T-cell (primary cell): ENCODE data around the gene ZNF853. TPM values are rescaled to one million over a fixed set of nuclear protein-coding genes. Genes with fewer than 3 reads are reported as not detected.
A peak's percentile ranks its signal among the peaks of the same experiment; 100 is the strongest.
"Not testable (repeated sequence)": the region's sequence is repeated elsewhere in the genome, so short reads cannot be mapped to it uniquely, and the experiment has no call there.

Experiments used
- ATAC-seq, 4 experiments: fragments of 200-7000 bp in 3 of 4; fragments of 150-1000 bp in 1 of 4; cut with Tn5 transposase; replicated peaks in 1 of 4; 1 replicate in 3 of 4; 2 replicates in 1 of 4; pipeline ENCODE4 v1.10.0; 2021; ENCODE audit warnings: moderate library complexity in 3 of 4, mild to moderate bottlenecking in 2 of 4, moderate number of reproducible peaks in 1 of 4
- CTCF ChIA-PET, 2 donors: fragments of 300-600 bp; sonication (Branson Sonifier 250); formaldehyde crosslinking; loops; one replicate each; lab custom pipeline; 2022; ENCODE audit warnings: antibody characterized with exemption in 2 of 2; lab: Charles Lee
- POLR2A ChIA-PET, 2 donors: fragments of 300-600 bp; sonication (Branson Sonifier 250); formaldehyde crosslinking; loops; one replicate each; lab custom pipeline; 2022; ENCODE audit warnings: antibody characterized with exemption in 2 of 2; lab: Charles Lee
- DNase-seq, 35 experiments: peaks; one replicate each; pipeline versions ENCODE4 v3.0.0 to v3.0.0-alpha.2; 2013 to 2023
- H3K27ac ChIP-seq: one replicate; pipeline ENCODE4 v1.5.1; 2013; ENCODE audit warnings: low read length
- H3K27me3 ChIP-seq, 2 experiments: replicated peaks in 1 of 2; 1 replicate in 1 of 2; 2 replicates in 1 of 2; pipeline versions ENCODE4 v1.6.1 to v1.7.0; 2013; ENCODE audit warnings: low read length in 1 of 2, mixed read lengths in 1 of 2; ENCODE audit not compliant: control insufficient read depth in 2 of 2, insufficient read depth in 2 of 2; ENCODE audit errors: extremely low read depth in 1 of 2
- H3K36me3 ChIP-seq, 2 donors: 1 replicate in 1 of 2; 2 replicates in 1 of 2; pipeline versions ENCODE4 v1.6.1 to v1.7.0; 2013; ENCODE audit warnings: low read length in 1 of 2; ENCODE audit not compliant: control insufficient read depth in 2 of 2, insufficient read depth in 1 of 2; ENCODE audit errors: extremely low read depth in 1 of 2
- H3K4me1 ChIP-seq, 2 experiments: 1 replicate in 1 of 2; 2 replicates in 1 of 2; pipeline versions ENCODE4 v1.6.1 to v1.7.0; 2013; ENCODE audit warnings: low read length in 2 of 2, mixed read lengths in 1 of 2; ENCODE audit not compliant: insufficient read depth in 2 of 2, control insufficient read depth in 1 of 2; ENCODE audit errors: extremely low read depth in 1 of 2
- H3K4me3 ChIP-seq, 2 donors: 1 replicate in 1 of 2; 2 replicates in 1 of 2; pipeline versions ENCODE4 v1.5.1 to v1.7.0; 2013; ENCODE audit warnings: mild to moderate bottlenecking in 2 of 2, low read length in 1 of 2, moderate library complexity in 1 of 2; ENCODE audit not compliant: control insufficient read depth in 1 of 2; ENCODE audit errors: extremely low read depth in 1 of 2
- H3K9me3 ChIP-seq: 2 replicates; pipeline ENCODE4 v1.7.0; 2013
- H3K27ac Mint-ChIP-seq, 2 donors: one replicate each; pipeline ENCODE4 v1.8.0; 2020 to 2021; ENCODE audit warnings: mild to moderate bottlenecking in 2 of 2, mixed read lengths in 2 of 2
- H3K27me3 Mint-ChIP-seq, 2 donors: one replicate each; pipeline ENCODE4 v1.8.0; 2021 to 2022; ENCODE audit warnings: mixed read lengths in 2 of 2
- H3K36me3 Mint-ChIP-seq: one replicate; pipeline ENCODE4 v1.8.0; 2021; ENCODE audit warnings: mixed read lengths
- H3K4me1 Mint-ChIP-seq, 3 donors: one replicate each; pipeline ENCODE4 v1.8.0; 2020 to 2022; ENCODE audit warnings: mixed read lengths in 3 of 3, mild to moderate bottlenecking in 1 of 3
- H3K4me3 Mint-ChIP-seq, 3 donors: one replicate each; pipeline ENCODE4 v1.8.0; 2020 to 2022; ENCODE audit warnings: mild to moderate bottlenecking in 3 of 3, mixed read lengths in 3 of 3, moderate library complexity in 3 of 3
- H3K9me3 Mint-ChIP-seq, 3 donors: one replicate each; pipeline ENCODE4 v1.8.0; 2020 to 2022; ENCODE audit warnings: mixed read lengths in 3 of 3
- WGBS: methylation state at CpG from one replicate; pipeline ENCODE4 v1.1.5; 2013; ENCODE audit warnings: missing lambda C conversion rate; ENCODE audit not compliant: insufficient coverage; 5-methylcytosine and 5-hydroxymethylcytosine counted together
- total RNA-seq, 35 experiments: library from RNA in 6 of 35; stranded (reverse) in 6 of 35; fragments of 120-200 nt in 1 of 35; gene quantifications; one replicate each; pipeline versions ENCODE4 v1.2.1 to v1.2.4 and lab custom pipeline; 2013 to 2026

Gene ZNF853
- total RNA-seq, 5 donors from 2014 or later (not counting 1 experiment from before 2014, with no cell fraction given), result 3.6 to 7.6 (median 5.6) TPM

DNA sequence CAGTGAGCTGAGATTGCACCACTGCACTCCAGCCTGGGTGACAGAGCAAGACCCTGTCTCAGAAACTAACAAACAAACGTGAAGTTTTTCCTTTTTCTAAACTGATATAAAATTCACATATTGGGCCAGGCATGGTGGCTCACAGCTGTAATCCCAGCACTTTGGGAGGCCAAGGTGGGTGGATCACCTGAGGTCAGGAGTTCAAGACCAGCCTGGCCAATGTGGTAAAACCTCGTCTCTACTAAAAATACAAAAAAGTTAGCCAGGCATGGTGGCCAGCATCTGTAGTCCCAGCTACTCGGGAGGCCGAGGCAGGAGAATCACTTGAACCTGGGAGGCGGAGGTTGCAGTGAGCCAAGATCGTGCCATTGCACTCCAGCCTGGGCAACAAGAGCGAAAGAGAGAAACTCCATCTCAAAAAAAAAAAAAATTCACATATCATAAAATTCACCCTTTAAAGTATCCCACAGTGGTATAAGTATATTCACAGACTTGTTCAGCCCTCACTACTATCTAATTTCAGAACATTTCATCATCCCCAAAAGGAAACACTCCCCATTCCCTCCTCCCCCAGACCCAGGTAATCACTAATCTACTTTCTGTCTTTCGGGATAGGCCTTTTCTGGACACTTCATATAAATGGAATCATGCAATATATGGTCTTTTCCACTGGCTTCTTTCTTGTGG, 29.5 kb upstream of the ZNF853 start:
- H3K4me3 ChIP-seq, H3K27ac ChIP-seq, ATAC-seq, DNase-seq, CTCF ChIA-PET, H3K9me3 Mint-ChIP-seq, H3K9me3 ChIP-seq, H3K4me3 Mint-ChIP-seq, H3K27me3 Mint-ChIP-seq, H3K27me3 ChIP-seq, POLR2A ChIA-PET: not testable (repeated sequence)
- Histone ChIP-seq H3K4me1 (peaks cover under 1 to 13% of the 10 kb centered on the region in 2 experiments), H3K36me3 (peaks cover 7 to 32% of the 10 kb centered on the region in 2 donors)
- Mint-ChIP-seq H3K36me3 (peaks cover 51% of the 10 kb centered on the region), H3K27ac (peak overlapping the region in 1 of 2 donors; percentile 22), H3K4me1 (peaks cover 5 to 12% (median 10%) of the 10 kb centered on the region in 3 donors)
- 96% methylated on average over 5 of the region's 8 CpGs for WGBS

GRCh38 chr7:6588566-6588965, 26.8 kb upstream of the ZNF853 start:
- ATAC-seq (no peak), DNase-seq (no peak)
- Mint-ChIP-seq H3K4me3 (peak overlapping the region in 2 of 3 donors; percentile 43 to 75), H3K9me3 (no peaks in the 10 kb centered on the region), H3K36me3 (peaks cover 40% of the 10 kb centered on the region), H3K27me3 (no peaks in the 10 kb centered on the region), H3K27ac (peak overlapping the region; percentile 66 to 67), H3K4me1 (peaks cover 22 to 30% (median 26%) of the 10 kb centered on the region in 3 donors)
- H3K27me3 ChIP-seq, result no peaks in the 10 kb centered on the region
- H3K9me3 ChIP-seq, result no peaks in the 10 kb centered on the region
- H3K4me3 ChIP-seq, result no peak overlapping the region
- H3K27ac ChIP-seq, result no peak overlapping the region
- CTCF ChIA-PET, result no interaction called here
- peaks cover 3 to 23% of the 10 kb centered on the region in 2 experiments for H3K4me1 ChIP-seq
- H3K36me3 ChIP-seq, result peaks cover 4 to 35% of the 10 kb centered on the region in 2 donors
- WGBS, result 89% methylated on average over 5 of the region's 9 CpGs
- POLR2A ChIA-PET, result no interaction called here

- 55% methylated on average over 19 of the region's 22 CpGs for WGBS
- no peak for DNase-seq
- Histone ChIP-seq H3K4me3 (peak overlapping the region in 1 of 2 donors; percentile 27), H3K9me3 (no peaks in the 10 kb centered on the region), H3K27me3 (no peaks in the 10 kb centered on the region), H3K36me3 (peaks cover 10 to 39% of the 10 kb centered on the region in 2 donors), H3K4me1 (peaks cover 3 to 23% of the 10 kb centered on the region in 2 experiments), H3K27ac (peak overlapping the region; percentile 56)
- Mint-ChIP-seq H3K27ac (peak overlapping the region; percentile 41 to 69), H3K36me3 (peaks cover 37% of the 10 kb centered on the region), H3K27me3 (no peaks in the 10 kb centered on the region), H3K4me1 (peaks cover 22 to 32% (median 26%) of the 10 kb centered on the region in 3 donors), H3K4me3 (peak overlapping the region; percentile 65 to 75 (median 67)), H3K9me3 (no peaks in the 10 kb centered on the region)
- ATAC-seq, result no peak
- ChIA-PET POLR2A (no interaction called here), CTCF (interaction anchor here in 1 of 2 donors (0.6 kb wide), 1 partner anchor 34 kb away, joined by 3 read pairs; no protein-coding TSS in a partner anchor)
These were observed 26.1 kb upstream of the ZNF853 start for GRCh38 chr7:6589151-6589828.

DNA sequence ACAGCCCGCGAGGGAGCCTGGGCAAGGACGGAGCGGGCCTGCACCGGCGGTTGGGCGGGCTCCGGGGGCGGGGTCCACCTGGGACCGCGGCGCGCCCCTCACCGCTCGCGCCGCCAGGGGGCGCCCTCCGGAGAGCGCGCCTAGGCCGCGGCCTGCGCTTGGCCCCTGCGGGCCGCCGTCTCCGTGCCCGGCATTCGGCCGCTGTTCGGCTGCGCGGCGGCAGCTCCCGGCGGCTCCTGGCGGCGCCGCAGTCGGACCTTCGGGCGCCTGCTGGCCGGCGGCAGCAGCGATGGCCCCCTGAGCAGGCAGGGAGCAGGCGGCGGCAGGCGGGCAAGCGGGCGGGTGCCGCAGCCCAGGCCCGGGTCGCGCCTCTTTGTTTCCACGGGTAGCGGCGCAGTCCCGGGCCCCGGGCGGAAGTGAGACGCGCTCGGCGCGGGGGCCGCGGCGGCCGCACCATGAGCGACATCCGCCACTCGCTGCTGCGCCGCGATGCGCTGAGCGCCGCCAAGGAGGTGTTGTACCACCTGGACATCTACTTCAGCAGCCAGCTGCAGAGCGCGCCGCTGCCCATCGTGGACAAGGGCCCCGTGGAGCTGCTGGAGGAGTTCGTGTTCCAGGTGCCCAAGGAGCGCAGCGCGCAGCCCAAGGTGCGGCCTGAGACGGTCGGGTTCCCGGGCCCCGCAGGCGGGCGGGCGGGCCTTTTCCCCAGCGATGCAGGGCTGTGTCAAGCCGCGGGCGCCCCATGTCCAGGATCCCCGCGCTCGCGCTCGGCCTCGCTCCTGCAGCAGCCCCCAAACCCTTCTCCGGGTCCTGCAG, 25.4 kb upstream of the ZNF853 start, which contains the start of gene INTS15:
TSS of gene INTS15 (plus strand) at position 193 of the 816 bp plus-strand sequence. CDS start at position 456, 263 bp downstream.
- Histone ChIP-seq H3K27ac (peak within 1 kb of the TSS; percentile 56), H3K4me3 (peak within 1 kb of the TSS; percentile 58 to 64), H3K27me3 (no peaks in the 10 kb centered on the region), H3K4me1 (peaks cover 3 to 23% of the 10 kb centered on the region in 2 experiments), H3K9me3 (no peaks in the 10 kb centered on the region), H3K36me3 (peaks cover 15 to 41% of the 10 kb centered on the region in 2 donors)
- H3K36me3 Mint-ChIP-seq, result peaks cover 31% of the 10 kb centered on the region
- H3K4me3 Mint-ChIP-seq, result peak within 1 kb of the TSS; percentile 89 to 96 (median 91)
- ChIA-PET POLR2A (interaction anchor here in 1 of 2 donors (0.5 kb wide), 1 partner anchor 9 kb away, joined by 3 read pairs; no protein-coding TSS in a partner anchor), CTCF (interaction anchor here in 1 of 2 donors (0.6 to 1.6 kb wide), 4 partner anchors 12 to 47 kb away, joined by 3 to 8 read pairs (median 4); partner anchors contain the start of genes ZDHHC4 and ZNF316)
- H3K9me3 Mint-ChIP-seq, result no peaks in the 10 kb centered on the region
- H3K27me3 Mint-ChIP-seq, result no peaks in the 10 kb centered on the region
- DNase-seq, result peak; percentile 61 to 94 (median 78)
- peak; percentile 88 to 94 (median 90) for ATAC-seq
- H3K27ac Mint-ChIP-seq, result peak within 1 kb of the TSS; percentile 93 to 94
- WGBS, result under 1% methylated on average over 107 of the region's 107 CpGs
- peaks cover 22 to 34% (median 26%) of the 10 kb centered on the region in 3 donors for H3K4me1 Mint-ChIP-seq

DNA sequence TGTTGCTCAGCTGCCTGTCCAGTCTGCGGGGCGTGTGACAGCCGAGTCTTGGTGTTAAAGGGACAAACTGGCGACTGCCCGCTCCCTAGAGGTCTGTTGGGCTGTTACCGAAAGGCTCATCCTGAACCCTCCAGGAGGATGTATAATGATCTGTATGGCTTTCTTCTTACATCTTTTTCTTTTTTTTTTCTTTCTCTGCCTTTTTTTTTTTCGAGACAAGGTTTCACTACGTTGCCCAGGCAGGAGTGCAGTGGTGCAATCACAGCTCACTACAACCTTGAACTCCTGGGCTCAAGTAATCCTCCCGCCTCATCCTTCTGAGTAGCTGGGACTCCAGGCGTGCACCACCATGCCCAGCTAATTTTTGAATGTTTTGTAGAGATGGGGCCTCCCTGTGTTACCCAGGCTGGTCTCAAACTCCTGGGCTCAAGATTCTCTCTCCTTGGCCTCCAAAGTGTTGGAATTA, 24.7 kb upstream of the ZNF853 start:
- Histone ChIP-seq H3K27ac (peak overlapping the region; percentile 53), H3K4me3 (peak overlapping the region; percentile 58 to 64), H3K9me3 (no peaks in the 10 kb centered on the region), H3K36me3 (peaks cover 15 to 43% of the 10 kb centered on the region in 2 donors), H3K27me3 (no peaks in the 10 kb centered on the region), H3K4me1 (peaks cover 3 to 23% of the 10 kb centered on the region in 2 experiments)
- Mint-ChIP-seq H3K27me3 (no peaks in the 10 kb centered on the region), H3K9me3 (no peaks in the 10 kb centered on the region), H3K4me3 (peak overlapping the region; percentile 89 to 96 (median 91)), H3K36me3 (peaks cover 35% of the 10 kb centered on the region), H3K27ac (peak overlapping the region; percentile 93 to 94), H3K4me1 (peaks cover 22 to 34% (median 26%) of the 10 kb centered on the region in 3 donors)
- 0% methylated on average over 2 of the region's 10 CpGs for WGBS
- ChIA-PET CTCF (interaction anchor here (0.6 to 1.6 kb wide), 9 partner anchors 9 to 1626 kb away, joined by 3 to 8 read pairs (median 3); partner anchors contain the start of genes ZDHHC4 (in 1 of the 2) and ZNF316 (in 1 of the 2)), POLR2A (interaction anchor here (0.5 to 0.6 kb wide), 2 partner anchors 9 to 17 kb away, joined by 3 to 7 read pairs; no protein-coding TSS in a partner anchor)
- DNase-seq, result no peak
- ATAC-seq, result peak in 3 of 4 experiments; percentile 0 to 5 (median 3)
